DND-41 (cell line): ENCODE data around the gene SMAD7.

Experiments used
- ATAC-seq: fragments of 200-7000 bp; cut with Tn5 transposase; 3 replicates; pipeline ENCODE4 v1.9.1; 2021; ENCODE audit warnings: low read depth; ENCODE audit not compliant: insufficient read depth
- DNase-seq: peaks from one replicate; pipeline ENCODE4 v3.0.0-alpha.2; 2020
- H2AFZ ChIP-seq: 2 replicates; pipeline ENCODE4 v1.6.0; 2012; ENCODE audit warnings: low read depth, low read length
- H3K27ac ChIP-seq: 2 replicates; pipeline ENCODE4 v1.5.1; 2012; ENCODE audit warnings: low read length, inconsistent platforms
- H3K27me3 ChIP-seq: fragments of 200-600 bp; sonication (generic); 2 replicates; pipeline ENCODE4 v1.6.0; 2012; ENCODE audit warnings: low read length, mild to moderate bottlenecking, inconsistent platforms; ENCODE audit not compliant: insufficient read depth, poor library complexity
- H3K36me3 ChIP-seq: 2 replicates; pipeline ENCODE4 v1.5.1; 2012; ENCODE audit warnings: low read length, inconsistent platforms; ENCODE audit not compliant: insufficient read depth
- H3K4me1 ChIP-seq: 2 replicates; pipeline ENCODE4 v1.5.1; 2012; ENCODE audit warnings: mild to moderate bottlenecking, low read length; ENCODE audit not compliant: insufficient read depth
- H3K4me2 ChIP-seq: 2 replicates; pipeline ENCODE4 v1.6.0; 2012; ENCODE audit warnings: mild to moderate bottlenecking, moderate library complexity, low read length, inconsistent platforms; ENCODE audit not compliant: insufficient read depth
- H3K4me3 ChIP-seq, 2 experiments: fragments of 200-600 bp in 1 of 2; shearing (Covaris generic) in 1 of 2; 2 replicates each; pipeline ENCODE4 v1.5.1; 2012 to 2016; ENCODE audit warnings: inconsistent platforms in 2 of 2, low read length in 2 of 2, mild to moderate bottlenecking in 2 of 2, low read depth in 1 of 2, moderate library complexity in 1 of 2
- H3K79me2 ChIP-seq: 2 replicates; pipeline ENCODE4 v1.6.0; 2012; ENCODE audit warnings: low read length, inconsistent platforms; ENCODE audit not compliant: insufficient read depth
- H3K9ac ChIP-seq: 2 replicates; pipeline ENCODE4 v1.6.0; 2012; ENCODE audit warnings: low read depth, mild to moderate bottlenecking, inconsistent platforms, low read length, moderate library complexity
- H3K9me3 ChIP-seq: 2 replicates; pipeline ENCODE4 v1.5.1; 2012; ENCODE audit warnings: low read length, moderate library complexity, mild to moderate bottlenecking, inconsistent platforms; ENCODE audit not compliant: insufficient read depth, severe bottlenecking
- H4K20me1 ChIP-seq: 2 replicates; pipeline ENCODE4 v1.6.0; 2012; ENCODE audit warnings: low read length; ENCODE audit not compliant: insufficient read depth
- EZH2 ChIP-seq: IDR thresholded peaks from 3 replicates; pipeline ENCODE4 v1.6.1; 2012; ENCODE audit warnings: borderline replicate concordance, low read depth, mild to moderate bottlenecking, moderate library complexity, low read length, inconsistent platforms; ENCODE audit not compliant: severe bottlenecking
- TF ChIP-seq, protein P1 (sequence below): IDR thresholded peaks from 2 replicates; pipeline ENCODE4 v1.5.1; 2012; ENCODE audit warnings: borderline replicate concordance, low read length, moderate library complexity, mild to moderate bottlenecking; ENCODE audit not compliant: poor library complexity, severe bottlenecking; ENCODE audit errors: extremely low read depth

SMAD7 gene

GRCh38 chr18:48954886-48955819, 4.4 kb upstream of the SMAD7 start:
- TF ChIP-seq, protein P1, sequence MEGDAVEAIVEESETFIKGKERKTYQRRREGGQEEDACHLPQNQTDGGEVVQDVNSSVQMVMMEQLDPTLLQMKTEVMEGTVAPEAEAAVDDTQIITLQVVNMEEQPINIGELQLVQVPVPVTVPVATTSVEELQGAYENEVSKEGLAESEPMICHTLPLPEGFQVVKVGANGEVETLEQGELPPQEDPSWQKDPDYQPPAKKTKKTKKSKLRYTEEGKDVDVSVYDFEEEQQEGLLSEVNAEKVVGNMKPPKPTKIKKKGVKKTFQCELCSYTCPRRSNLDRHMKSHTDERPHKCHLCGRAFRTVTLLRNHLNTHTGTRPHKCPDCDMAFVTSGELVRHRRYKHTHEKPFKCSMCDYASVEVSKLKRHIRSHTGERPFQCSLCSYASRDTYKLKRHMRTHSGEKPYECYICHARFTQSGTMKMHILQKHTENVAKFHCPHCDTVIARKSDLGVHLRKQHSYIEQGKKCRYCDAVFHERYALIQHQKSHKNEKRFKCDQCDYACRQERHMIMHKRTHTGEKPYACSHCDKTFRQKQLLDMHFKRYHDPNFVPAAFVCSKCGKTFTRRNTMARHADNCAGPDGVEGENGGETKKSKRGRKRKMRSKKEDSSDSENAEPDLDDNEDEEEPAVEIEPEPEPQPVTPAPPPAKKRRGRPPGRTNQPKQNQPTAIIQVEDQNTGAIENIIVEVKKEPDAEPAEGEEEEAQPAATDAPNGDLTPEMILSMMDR, result no peak
- no peak for TF ChIP-seq EZH2
- H4K20me1 ChIP-seq, result peaks cover 2% of the 10 kb centered on the region; the same call in 1 of the 2 replicates
- no peaks in the 10 kb centered on the region for H3K79me2 ChIP-seq
- ATAC-seq, result no peak
- no peak overlapping the region for H3K4me3 ChIP-seq
- peaks cover 20% of the 10 kb centered on the region for H3K27me3 ChIP-seq
- no peaks in the 10 kb centered on the region for H3K36me3 ChIP-seq
- H3K9ac ChIP-seq, result no peak overlapping the region
- H3K27ac ChIP-seq, result no peak overlapping the region
- no peak overlapping the region for H2AFZ ChIP-seq
- H3K4me1 ChIP-seq, result peaks cover 27% of the 10 kb centered on the region
- no peak for DNase-seq
- H3K9me3 ChIP-seq, result no peaks in the 10 kb centered on the region
- no peak overlapping the region for H3K4me2 ChIP-seq

DNA sequence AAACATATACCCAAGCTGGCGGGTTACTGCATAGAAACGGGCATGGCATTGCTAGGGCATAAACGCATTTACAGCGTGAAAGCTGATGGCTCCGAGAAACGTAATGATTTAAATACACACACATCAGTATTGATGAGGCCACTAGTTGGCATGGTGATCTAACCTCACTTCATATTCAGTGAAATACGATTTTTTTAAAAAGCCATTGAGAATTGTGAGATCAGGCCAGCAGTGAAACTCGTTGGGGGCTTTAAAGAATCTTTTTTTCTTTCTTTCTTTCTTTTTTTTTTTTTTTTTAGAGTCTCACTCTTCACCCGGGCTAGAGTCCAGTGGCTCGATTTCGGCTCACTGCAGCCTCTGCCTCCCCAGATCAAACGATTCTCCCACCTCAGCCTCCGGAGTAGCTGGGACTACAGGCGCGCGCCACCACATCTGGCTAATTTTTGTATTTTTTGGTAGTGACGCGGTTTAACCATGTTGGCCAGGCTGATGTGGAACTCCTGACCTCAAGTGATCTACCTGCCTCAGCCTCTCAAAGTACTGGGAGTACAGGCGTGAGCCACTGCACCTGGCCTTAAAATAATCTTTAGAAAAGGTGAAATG, 2.4 kb upstream of the SMAD7 start:
- Histone ChIP-seq H3K4me2 (0 out of 2 replicates have a peak overlapping the region, but pooled peaks have one; percentile 98), H4K20me1 (peaks cover 17% of the 10 kb centered on the region), H3K4me1 (peaks cover 47% of the 10 kb centered on the region), H3K36me3 (no peaks in the 10 kb centered on the region; the same call in 1 of the 2 replicates), H2AFZ (no peak overlapping the region), H3K4me3 (no peak overlapping the region), H3K79me2 (peaks cover 10% of the 10 kb centered on the region), H3K9ac (no peak overlapping the region), H3K9me3 (no peaks in the 10 kb centered on the region), H3K27me3 (peaks cover 39% of the 10 kb centered on the region), H3K27ac (no peak overlapping the region)
- DNase-seq (no peak), ATAC-seq (no peak)
- no peak for TF ChIP-seq EZH2
- TF ChIP-seq, protein P1, result no peak

DNA sequence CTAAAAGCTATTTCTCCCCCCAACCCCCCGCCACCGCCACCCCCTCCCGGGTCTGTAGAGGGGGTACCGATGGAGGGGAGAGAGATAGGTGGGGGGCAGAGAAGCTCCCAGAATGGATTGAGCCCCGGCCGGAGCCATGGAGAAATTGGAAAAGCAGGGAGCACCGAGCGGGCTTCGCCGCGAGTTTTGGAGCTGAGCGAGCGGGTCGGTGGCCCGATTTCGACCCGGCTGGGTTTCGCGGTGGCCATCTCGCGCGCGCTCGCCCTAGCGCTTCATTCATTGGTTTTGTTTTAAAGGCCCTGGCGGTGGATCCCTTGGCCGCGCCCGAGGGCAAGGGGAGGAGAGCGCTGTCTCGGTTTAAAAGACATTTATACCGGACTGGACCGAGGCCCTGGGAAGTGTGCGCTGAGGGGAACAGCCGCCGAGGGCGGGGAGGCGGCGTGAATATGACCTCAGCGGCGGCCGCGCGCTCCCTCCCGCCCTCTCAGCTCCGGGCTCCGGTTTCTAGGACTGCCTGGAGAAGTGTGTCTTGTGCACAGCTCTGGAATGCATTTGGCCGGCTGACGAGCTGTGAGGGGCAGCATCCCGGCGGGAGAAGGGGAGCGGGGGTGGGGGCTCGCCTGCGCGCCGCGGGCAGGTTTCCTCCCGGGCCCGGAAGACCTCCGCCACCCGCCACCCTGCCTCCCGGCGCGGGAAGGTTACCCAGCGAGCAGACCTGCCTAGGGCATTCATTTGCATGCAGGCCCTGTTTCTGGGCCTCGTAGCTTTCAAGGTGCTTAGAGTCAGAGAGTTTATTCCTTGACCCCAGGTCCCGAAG, 1.7 kb upstream of the SMAD7 start:
- Histone ChIP-seq H3K36me3 (no peaks in the 10 kb centered on the region; the same call in 1 of the 2 replicates), H3K4me1 (peaks cover 54% of the 10 kb centered on the region), H3K9ac (no peak overlapping the region; the same call in 1 of the 2 replicates), H3K27me3 (peaks cover 46% of the 10 kb centered on the region), H3K9me3 (no peaks in the 10 kb centered on the region), H3K27ac (no peak overlapping the region), H2AFZ (peak overlapping the region; percentile 46; the same call in 1 of the 2 replicates), H3K4me2 (peak overlapping the region; percentile 98), H3K79me2 (peaks cover 10% of the 10 kb centered on the region), H4K20me1 (peaks cover 22% of the 10 kb centered on the region), H3K4me3 (peak overlapping the region in 1 of 2 experiments; percentile 38; a peak in 2 of 4 replicates)
- ATAC-seq (no peak), DNase-seq (no peak)
- TF ChIP-seq, protein P1, result no peak
- TF ChIP-seq EZH2, result no peak
